Hepatocyte (in vitro differentiated cells): Measurements from ENCODE around the gene SPON2. TPM values are rescaled to one million over a fixed set of nuclear protein-coding genes. Genes with fewer than 3 reads are reported as not detected.

ENCODE experiments used
- DNase-seq: peaks from one replicate; pipeline ENCODE4 v3.0.0-alpha.2; 2016; ENCODE audit warnings: low spot score
- H2AFZ ChIP-seq: fragments of 200-600 bp; sonication (generic); 2 replicates; pipeline ENCODE4 v1.6.0; 2016; ENCODE audit warnings: antibody characterized with exemption, mild to moderate bottlenecking
- H3K27ac ChIP-seq: fragments of 200-600 bp; sonication (generic); 2 replicates; pipeline ENCODE4 v1.5.1; 2016; ENCODE audit warnings: mild to moderate bottlenecking
- H3K27me3 ChIP-seq: fragments of 200-600 bp; sonication (generic); 2 replicates; pipeline ENCODE4 v1.6.1; 2016
- H3K36me3 ChIP-seq: fragments of 200-600 bp; sonication (generic); replicated peaks from 2 replicates; pipeline ENCODE4 v1.5.1; 2016; ENCODE audit warnings: low read depth; ENCODE audit not compliant: insufficient read depth
- H3K4me1 ChIP-seq: fragments of 200-600 bp; sonication (generic); 2 replicates; pipeline ENCODE4 v1.5.1; 2016; ENCODE audit warnings: mild to moderate bottlenecking, moderate library complexity; ENCODE audit not compliant: insufficient read depth
- H3K4me2 ChIP-seq: fragments of 200-600 bp; sonication (generic); 2 replicates; pipeline ENCODE4 v1.6.0; 2016
- H3K4me3 ChIP-seq: fragments of 200-600 bp; sonication (generic); 2 replicates; pipeline ENCODE4 v1.5.1; 2016; ENCODE audit warnings: mild to moderate bottlenecking
- H3K79me2 ChIP-seq: fragments of 200-600 bp; sonication (generic); 2 replicates; pipeline ENCODE4 v1.6.0; 2017; ENCODE audit warnings: mild to moderate bottlenecking
- H3K9me2 ChIP-seq: fragments of 200-600 bp; sonication (generic); replicated peaks from 2 replicates; pipeline ENCODE4 v1.6.0; 2017; ENCODE audit warnings: mild to moderate bottlenecking; ENCODE audit not compliant: insufficient read depth
- H3K9me3 ChIP-seq: fragments of 200-600 bp; sonication (generic); 2 replicates; pipeline ENCODE4 v1.5.1; 2016; ENCODE audit warnings: low read depth, mild to moderate bottlenecking
- H4K20me1 ChIP-seq: fragments of 200-600 bp; sonication (generic); 2 replicates; pipeline ENCODE4 v1.6.0; 2016; ENCODE audit warnings: mild to moderate bottlenecking; ENCODE audit not compliant: insufficient read depth, poor library complexity, severe bottlenecking
- CTCF ChIP-seq: fragments of 200-600 bp; sonication (generic); IDR thresholded peaks from 2 replicates; pipeline ENCODE4 v1.5.1; 2016; ENCODE audit warnings: antibody characterized with exemption, mild to moderate bottlenecking; ENCODE audit not compliant: poor library complexity
- EZH2 ChIP-seq: fragments of 200-600 bp; sonication (generic); IDR thresholded peaks from 2 replicates; pipeline ENCODE4 v1.6.1; 2016; ENCODE audit warnings: antibody characterized with exemption, mild to moderate bottlenecking, borderline replicate concordance
- EZH2phosphoT487 ChIP-seq: fragments of 200-600 bp; sonication (generic); IDR thresholded peaks from one replicate; pipeline ENCODE4 v1.6.1; 2018; ENCODE audit warnings: antibody characterized with exemption, mild to moderate bottlenecking, low read depth, moderate library complexity; ENCODE audit not compliant: unreplicated experiment, severe bottlenecking
- WGBS: methylation state at CpG from one replicate; pipeline ENCODE4 v1.1.6; 2016; ENCODE audit warnings: low lambda C conversion rate; ENCODE audit errors: missing lambda C conversion rate; 5-methylcytosine and 5-hydroxymethylcytosine counted together
- polyA plus RNA-seq: library from polyadenylated mRNA; unstranded; fragments of >200 nt; fragmentation: Nextera tagmentation; extraction: Ambion mirVana; gene quantifications from 2 replicates; pipeline ENCODE4 v1.2.1, GENCODE V29; 2016
- total RNA-seq: library from RNA; depleted of rRNA; stranded (reverse); fragments of >200 nt; gene quantifications from 2 replicates; pipeline ENCODE4 v1.2.3, GENCODE V29; 2014

SPON2 gene
- total and polyA plus RNA-seq, 2 experiments from 2014 or later: 403 to 1,210 TPM

GRCh38 chr4:1194010-1194900 is 21.9 kb upstream of the SPON2 start:
- peak; percentile 36 for DNase-seq
- Histone ChIP-seq H3K4me2 (no peak overlapping the region), H3K27ac (peak overlapping the region; percentile 57)

DNA sequence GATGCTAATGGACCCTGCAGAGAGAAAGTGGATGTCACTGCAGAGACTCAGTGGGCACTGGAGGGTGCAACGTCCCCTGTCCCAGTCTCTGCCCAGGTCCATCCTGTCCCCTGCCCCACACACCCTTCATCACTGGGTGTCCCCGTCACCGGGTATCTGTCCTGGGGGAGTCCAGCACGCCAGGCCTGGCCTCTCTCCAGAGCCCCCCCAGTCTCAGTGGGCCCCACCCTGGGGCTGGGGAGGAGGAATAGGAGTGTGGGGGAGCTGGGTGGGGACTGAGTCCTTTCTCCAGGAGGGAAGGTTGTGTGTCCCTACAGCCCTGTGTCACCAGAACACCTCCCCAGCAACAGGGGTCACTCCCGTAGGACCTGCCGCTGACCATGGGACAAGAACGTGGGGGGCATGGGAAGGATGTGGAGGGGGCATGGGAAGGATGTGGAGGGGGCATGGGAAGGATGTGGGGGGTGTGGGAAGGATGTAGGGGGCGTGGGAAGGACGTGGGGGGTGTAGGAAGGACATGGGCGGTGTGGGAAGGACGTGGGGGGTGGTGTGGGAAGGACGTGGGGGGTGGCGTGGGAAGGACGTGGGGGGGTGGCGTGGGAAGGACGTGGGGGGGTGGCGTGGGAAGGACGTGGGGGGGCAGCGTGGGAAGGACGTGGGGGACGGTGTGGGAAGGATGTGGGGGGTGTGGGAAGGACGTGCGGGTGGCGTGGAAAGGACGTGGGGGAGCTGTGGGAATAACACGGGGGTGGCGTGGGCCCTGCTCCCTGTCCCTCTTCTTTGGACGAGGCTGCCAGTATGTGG is 21.0 kb upstream of the SPON2 start:
- Histone ChIP-seq H3K4me3 (no peak overlapping the region), H3K27ac (peak overlapping the region; percentile 89), H3K27me3 (no peaks in the 10 kb centered on the region), H4K20me1 (no peaks in the 10 kb centered on the region), H2AFZ (no peak overlapping the region), H3K79me2 (no peaks in the 10 kb centered on the region), H3K4me1 (peaks cover 13% of the 10 kb centered on the region), H3K4me2 (no peak overlapping the region), H3K9me2 (no peaks in the 10 kb centered on the region), H3K36me3 (no peaks in the 10 kb centered on the region), H3K9me3 (no peaks in the 10 kb centered on the region)
- DNase-seq: peak; percentile 5
- TF ChIP-seq EZH2phosphoT487: no peak
- no peak for TF ChIP-seq CTCF
- TF ChIP-seq EZH2: no peak
- 85% methylated on average over 16 of the region's 28 CpGs for WGBS

More at GRCh38 chr4:1194010-1194900, 21.9 kb upstream of the SPON2 start:
- H2AFZ ChIP-seq: no peak overlapping the region
- no peaks in the 10 kb centered on the region for H3K27me3 ChIP-seq
- 88% methylated on average over 45 of the region's 52 CpGs for WGBS
- H4K20me1 ChIP-seq: no peaks in the 10 kb centered on the region
- H3K4me3 ChIP-seq: no peak overlapping the region
- no peaks in the 10 kb centered on the region for H3K9me3 ChIP-seq
- no peaks in the 10 kb centered on the region for H3K36me3 ChIP-seq
- peaks cover 13% of the 10 kb centered on the region for H3K4me1 ChIP-seq
- TF ChIP-seq EZH2phosphoT487: no peak
- no peak for TF ChIP-seq EZH2
- no peak for TF ChIP-seq CTCF
- H3K9me2 ChIP-seq: no peaks in the 10 kb centered on the region
- H3K79me2 ChIP-seq: no peaks in the 10 kb centered on the region

DNA sequence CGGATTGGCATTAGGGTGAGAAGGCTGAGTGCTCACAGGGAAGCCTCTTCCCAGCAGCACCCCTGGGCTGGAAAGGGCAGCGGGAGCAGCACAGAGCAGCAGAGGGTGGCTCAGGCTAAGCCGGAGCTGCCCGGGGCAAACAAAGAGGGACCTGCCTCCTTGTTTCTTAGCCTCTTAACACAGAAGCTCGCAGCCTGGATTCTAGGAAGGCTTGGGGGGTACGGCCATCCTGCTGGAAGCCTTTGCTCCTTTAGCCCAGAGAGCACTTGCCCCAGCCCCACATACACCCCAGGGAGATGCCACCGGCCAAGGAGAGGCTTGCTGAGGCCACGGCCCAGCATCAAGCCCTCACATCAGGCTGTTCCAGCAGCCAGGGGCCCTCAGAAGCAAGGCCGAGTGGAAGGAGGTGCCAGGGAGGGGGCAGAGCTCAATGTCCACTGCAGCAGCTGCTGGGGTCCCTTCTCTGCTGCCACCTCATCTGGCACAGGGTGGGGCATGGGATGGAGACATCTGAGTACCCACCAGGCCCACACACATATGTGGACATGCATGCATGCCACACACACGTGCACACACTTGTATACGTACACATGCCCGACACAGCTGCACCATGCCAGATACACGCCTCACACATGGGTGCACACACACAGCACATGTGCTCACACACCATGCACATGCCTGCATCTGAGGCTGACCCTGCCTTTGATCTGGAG is 20.3 kb upstream of the SPON2 start:
- no peak overlapping the region for H2AFZ ChIP-seq
- H3K9me3 ChIP-seq: no peaks in the 10 kb centered on the region
- TF ChIP-seq EZH2: no peak
- TF ChIP-seq CTCF: no peak
- no peak for TF ChIP-seq EZH2phosphoT487
- H4K20me1 ChIP-seq: no peaks in the 10 kb centered on the region
- H3K27ac ChIP-seq: peak overlapping the region; percentile 89
- H3K27me3 ChIP-seq: no peaks in the 10 kb centered on the region
- H3K4me2 ChIP-seq: peak overlapping the region; percentile 7
- peak; percentile 4 for DNase-seq
- H3K4me3 ChIP-seq: no peak overlapping the region
- 87% methylated on average over 13 of the region's 13 CpGs for WGBS
- no peaks in the 10 kb centered on the region for H3K9me2 ChIP-seq
- H3K4me1 ChIP-seq: peaks cover 13% of the 10 kb centered on the region
- no peaks in the 10 kb centered on the region for H3K79me2 ChIP-seq
- no peaks in the 10 kb centered on the region for H3K36me3 ChIP-seq
